EL (cell line): ENCODE results near the gene MUSK.
"Not testable (repeated sequence)": the region's sequence is repeated elsewhere in the genome, so short reads cannot be mapped to it uniquely, and the experiment has no call there.

ENCODE experiments used
- DNase-seq: peaks from one replicate; pipeline ENCODE4 v3.0.0-alpha.2; 2016

MUSK gene

DNA sequence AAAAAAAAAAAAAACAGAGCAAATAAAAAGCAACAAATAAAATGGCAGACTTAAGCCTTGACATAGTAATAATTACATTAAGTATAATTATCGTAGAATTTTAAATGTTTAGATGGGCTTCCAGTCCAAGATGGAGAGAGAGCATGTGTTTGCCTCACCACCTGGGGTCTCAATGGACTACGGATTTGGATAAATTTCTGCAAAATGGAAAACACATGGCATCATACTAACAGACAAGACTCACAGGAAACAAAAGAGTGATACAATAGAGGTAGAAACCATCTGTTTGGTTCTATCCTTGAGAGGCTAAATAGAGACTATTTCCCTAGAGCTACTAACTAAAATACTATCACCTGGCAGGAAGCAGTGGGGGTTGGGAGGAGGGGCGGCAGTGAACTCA, 144.3 kb downstream of the MUSK start:
- DNase-seq: no peak

DNA sequence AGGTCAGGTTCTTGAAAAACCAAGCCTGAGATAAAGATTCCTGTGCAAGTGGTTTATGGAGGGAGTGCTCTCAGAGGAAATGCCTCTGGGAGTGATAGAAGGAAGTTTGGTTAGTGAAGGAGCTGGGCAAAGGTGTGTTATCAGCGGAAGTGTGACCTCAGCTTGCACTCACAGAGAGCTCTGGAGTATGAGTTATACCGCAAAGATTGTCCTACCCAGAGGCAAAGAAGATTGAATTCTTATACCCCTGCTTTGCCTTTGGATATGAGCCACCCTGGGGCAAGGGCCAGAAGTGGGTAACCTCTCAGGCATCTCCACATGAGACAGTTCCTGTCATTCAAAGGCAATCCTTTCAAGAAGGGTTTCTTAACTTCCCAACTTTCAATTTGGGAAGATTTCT, 145.6 kb downstream of the MUSK start:
- DNase-seq: peak; percentile 83

DNA sequence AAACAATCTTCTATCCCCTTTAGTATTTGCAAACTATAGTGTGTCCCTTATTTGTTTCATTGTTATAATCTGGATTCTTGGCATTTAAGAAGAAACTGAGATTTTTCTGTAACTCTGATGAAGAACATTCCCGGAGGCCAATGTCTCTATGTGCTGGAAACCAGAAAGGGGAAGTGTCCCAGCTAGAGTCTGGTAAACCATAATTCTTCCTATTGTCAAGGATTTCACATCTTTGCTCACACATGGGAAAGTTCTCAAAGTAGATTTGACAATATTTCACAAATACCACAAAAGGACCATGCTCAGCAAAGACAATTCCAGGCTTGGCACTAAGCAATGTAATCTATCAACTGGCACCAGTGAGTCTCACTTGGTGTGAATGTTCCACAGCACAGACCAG, 146.8 kb downstream of the MUSK start:
- DNase-seq: no peak

DNA sequence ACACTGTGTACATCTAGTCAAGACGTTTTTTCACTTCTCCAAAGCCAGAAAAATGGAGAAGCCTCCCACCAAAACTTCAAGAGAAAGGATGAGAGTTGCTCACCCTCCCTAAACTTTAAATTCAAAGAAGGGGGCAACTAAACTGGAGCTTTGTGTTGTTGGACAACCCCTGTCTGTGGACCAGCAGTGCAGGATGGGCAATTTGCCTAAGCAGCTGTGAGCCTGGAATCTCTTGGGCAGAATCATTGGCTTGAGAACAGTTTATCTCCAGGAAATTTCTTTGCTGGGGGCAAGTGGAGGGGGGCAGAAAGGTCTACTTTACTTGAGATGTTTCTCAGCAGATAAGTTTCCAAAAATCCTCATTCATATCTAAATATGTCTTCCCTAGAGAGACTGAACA, 151.8 kb downstream of the MUSK start:
- DNase-seq: no peak

DNA sequence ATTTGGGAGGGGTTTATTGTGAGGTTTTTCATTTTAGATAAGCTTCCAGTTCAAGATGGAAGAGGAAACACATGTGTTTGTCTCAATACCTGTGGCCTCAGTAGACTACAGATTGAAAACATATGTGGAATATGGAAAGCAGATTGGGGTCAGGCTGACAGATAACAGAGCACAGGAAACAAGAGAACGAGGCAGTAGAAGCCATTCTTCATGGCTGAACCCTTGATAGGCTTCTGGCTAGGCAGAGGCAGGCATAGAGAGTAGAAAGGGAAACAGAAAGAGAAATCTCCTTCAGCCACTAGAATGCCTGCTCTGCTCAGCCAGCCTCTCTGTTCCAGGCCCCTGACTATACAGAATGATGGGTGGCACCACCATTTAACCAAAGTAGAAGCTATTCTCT, 152.5 kb downstream of the MUSK start:
- no peak for DNase-seq

DNA sequence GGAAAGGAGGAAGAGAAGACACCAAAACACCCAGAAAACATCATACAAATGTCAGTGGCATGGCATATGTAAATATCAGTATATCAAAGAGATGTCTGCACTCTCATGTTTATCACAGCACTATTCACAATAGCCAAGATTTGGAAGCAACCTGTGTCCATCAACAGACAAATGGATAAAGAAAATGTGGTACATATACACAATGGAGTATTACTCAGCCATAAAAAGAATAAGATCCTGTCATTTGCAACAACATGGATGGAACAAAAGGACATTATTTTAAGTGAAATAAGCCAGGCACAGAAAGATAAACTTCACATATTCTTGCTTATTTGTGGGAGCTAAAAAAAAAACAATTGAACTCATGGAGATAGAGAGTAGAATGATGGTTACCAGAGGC, 156.5 kb downstream of the MUSK start:
- DNase-seq: not testable (repeated sequence)

DNA sequence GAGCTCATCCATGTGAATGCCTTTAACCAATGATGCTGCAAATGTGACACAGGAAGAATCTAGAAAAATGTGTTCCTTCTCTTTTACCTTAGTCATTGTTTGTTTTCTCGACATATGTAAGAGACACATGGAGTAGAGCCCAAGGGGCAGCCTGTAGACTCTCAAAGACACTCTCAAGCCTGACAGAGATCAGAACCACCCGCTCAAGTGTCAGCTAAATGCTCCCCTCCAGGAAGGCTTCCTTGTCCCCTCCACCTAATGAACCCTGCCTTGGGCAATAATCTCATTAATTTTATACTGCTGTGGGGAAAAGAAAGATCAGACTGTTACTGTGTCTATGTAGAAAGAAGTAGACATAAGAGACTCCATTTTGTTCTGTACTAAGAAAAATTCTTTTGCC, 157.4 kb downstream of the MUSK start:
- no peak for DNase-seq

DNA sequence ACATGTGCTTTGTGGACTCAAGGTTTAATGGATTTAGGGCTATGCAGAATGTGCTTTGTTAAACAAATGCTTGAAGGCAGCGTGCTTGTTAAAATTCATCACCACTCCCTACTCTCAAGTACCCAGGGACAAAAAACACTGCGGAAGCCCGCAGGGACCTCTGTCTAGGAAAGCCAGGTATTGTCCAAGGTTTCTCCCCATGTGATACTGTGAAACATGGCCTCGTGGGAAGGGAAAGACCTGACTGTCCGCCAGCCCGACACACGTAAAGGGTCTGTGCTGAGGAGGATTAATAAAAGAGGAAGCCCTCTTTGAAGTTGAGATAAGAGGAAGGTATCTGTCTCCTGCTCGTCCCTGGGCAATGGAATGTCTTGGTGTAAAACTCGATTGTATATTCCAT, 157.8 kb downstream of the MUSK start:
- DNase-seq: not testable (repeated sequence)

DNA sequence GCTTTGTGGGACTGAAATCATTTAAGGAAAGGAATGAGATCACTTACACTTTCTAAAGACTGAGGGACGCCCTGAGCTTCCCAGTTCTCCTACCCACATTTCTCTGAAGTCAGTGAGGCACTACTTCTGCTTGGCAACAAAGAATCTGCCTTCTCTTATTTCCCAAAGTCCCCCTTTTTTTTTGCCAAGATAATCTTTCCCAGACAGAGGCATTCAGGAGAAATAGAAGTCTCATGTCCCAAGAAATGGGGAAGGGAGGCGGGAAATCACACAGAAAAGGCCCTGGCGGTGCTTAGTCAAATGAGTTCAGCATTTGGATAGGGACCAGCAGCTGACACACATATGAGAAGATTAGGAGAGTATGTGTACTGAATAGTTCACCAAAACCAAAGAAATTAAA, 159.7 kb downstream of the MUSK start:
- DNase-seq: peak; percentile 23

DNA sequence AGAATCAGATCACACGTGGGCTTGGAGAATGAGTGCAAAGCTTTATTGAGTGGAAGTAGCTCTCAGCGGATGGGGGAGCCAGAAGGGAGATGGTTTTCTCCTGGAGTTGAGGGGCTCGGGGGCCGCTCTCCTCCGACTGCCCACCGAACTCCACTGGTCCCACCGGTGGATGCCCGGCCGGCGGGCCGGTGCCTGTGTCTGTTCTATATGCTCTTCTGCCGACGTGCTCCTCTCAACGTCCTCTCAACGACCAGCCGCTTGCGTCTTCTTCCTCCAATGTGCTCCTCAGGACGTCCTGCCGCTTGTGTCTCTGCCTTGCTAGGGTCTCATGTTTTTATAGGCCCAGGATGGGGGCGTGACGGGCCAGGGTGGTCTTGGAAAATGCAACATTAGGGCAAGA, 161.9 kb downstream of the MUSK start:
- no peak for DNase-seq

DNA sequence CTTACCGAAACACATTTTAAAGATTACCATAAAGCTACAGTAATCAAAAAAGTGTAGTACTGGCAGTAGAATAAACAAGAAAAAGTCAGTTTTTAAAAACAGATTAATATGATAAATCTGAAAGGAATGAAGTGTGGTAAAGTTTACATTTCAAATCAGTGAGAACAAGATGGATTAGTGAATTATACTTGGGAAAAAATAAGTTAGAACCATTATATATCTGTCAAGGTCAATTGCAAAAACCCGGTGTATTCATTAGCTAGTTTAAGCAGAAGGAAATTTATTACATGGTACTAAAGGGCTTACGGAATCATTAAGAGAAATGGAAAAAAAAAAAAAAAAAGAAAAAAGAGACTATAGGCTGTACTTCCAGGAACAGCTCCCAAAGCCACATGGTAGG, 164.3 kb downstream of the MUSK start:
- DNase-seq: peak; percentile 28

DNA sequence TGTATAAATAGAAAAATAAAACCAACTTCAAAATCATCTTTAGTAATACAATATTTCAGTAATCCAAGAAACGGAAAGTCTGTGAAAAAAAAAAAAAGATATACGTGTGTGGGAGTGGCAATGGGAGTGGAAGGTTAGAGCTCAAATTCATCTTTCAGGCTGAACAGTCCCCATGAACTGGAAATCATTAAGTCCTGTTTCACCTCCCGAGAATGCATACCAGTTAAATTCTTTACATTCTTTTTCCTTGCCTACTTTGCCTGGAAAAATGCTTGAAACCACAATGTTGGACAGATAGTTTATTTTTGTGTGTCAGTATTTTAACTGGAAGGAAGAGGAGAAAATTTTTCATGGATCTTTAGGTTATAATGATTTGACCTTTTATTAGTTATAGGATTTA, 166.8 kb downstream of the MUSK start:
- peak; percentile 97 for DNase-seq

DNA sequence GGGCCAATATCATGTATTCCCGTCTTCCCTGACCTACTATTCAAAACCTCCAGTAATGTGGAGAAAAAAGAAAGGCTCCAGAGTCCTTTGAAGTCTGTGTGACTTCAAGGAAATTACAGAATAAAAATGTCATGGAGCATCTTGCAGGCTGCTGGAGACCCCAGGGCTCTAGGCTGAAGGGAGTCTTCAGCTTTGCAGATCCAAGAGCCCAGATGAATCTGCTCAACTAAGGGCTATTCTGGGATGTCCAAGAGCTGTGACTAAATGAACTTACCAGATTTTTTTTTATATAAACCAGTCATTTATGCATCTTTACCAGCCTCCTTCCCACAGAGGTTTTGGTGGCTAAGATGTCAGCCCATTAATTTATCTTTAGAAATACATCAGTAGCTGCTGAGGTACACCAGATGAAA, 167.3 kb downstream of the MUSK start:
- peak; percentile 62 for DNase-seq

DNA sequence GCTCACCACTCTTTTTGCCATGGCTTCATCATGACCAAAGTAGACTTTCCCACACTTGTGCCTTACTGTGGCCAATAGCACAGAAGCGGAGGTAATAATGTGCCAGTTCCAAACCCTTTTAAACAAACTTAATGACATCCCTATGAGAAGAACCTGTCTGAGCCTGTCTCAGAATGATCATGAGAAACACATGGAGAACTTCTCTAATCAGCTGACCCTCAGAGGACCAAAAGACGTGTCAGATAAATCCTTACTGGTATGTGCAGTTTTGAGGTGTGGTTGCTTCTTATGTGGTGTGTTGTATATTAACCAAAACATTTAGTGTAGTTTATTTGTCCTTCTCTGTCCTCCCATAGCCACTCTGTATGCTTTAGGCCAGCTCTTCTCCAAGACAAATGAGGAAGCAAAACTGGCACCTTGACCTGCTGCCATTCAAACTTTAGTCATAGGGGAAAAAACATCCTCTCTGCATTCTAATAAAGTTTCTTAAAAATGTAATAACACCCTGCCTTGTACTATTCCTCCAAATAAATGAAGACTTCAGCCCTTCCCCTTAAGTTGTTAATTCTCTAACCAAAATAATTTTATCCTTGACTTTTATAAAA, 168.9 kb downstream of the MUSK start:
- DNase-seq: no peak

DNA sequence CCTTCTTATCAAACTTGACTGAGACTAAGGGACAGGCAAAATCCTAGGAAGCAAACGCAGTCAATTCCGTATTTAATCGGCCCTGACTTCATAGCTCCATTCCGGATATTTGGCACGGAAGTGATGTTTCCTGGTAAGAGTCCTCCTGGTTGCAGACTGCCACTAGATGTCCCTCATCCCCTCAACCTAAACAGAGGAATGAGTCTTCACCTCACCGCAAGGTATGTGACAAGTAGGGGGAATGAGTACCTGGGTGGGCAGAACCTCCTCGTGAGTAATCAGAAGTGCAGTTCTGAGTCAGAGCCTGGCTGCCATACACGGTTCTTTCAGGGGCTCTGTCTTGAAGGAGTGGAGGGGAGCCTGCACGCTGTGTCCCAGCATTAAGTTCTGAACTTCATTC, 173.6 kb downstream of the MUSK start:
- peak; percentile 21 for DNase-seq

DNA sequence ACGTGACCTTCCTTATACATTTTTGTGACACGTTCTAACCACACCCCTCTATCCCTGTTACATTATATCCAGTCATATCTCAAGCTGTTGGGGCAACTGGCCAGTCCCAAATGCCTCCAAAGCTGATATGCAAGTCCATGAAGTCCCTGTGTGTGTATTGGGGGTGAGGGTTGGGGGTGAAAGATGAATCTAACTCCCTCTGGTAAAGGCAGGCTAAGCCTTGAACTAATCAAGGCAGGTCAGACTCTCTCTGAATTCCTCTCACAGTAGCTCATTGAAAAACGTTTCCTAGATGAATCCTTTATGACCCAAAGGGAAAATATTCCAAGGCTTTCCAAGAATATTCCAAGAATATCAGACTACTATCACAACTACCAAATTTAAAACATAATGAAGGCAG, 174.4 kb downstream of the MUSK start:
- DNase-seq: peak; percentile 63

DNA sequence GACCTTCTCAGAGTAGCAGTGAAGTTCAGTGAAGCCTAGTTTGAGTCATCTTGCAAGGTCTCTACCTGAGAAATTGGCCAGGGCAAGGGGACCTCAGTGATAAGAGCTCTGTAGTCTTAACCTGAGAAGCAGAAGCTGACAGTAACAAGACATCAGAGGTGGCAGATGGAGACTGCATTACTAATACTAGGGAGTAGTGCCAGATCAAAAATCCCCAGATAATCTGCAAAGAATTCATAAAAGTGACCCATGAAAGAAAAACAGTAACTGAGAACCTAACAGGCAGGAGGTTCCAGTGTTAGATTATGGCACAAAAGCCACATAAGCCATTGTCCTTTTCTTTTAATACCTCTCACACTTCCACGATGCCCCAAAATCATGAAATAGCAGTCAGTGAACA, 175.5 kb downstream of the MUSK start:
- peak; percentile 32 for DNase-seq

DNA sequence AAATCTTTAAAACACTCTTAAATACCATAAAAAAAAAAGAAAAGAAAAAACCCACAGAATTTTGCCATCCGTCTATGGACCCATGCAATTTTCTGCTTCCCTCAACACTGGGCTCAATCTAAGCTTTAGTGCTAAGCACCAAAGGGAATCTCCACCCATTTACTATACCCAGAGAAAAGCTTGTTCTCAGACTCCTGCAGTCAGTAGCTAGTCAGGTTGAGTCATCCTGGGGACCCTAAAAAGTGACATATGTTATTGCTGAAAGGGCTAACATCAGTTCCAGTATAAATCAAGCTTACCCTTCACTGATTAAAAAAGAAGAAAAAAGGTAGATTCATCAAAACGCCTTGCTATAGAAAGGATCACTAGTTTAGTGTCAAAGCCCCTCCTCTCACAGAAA, 177.6 kb downstream of the MUSK start:
- peak; percentile 23 for DNase-seq

DNA sequence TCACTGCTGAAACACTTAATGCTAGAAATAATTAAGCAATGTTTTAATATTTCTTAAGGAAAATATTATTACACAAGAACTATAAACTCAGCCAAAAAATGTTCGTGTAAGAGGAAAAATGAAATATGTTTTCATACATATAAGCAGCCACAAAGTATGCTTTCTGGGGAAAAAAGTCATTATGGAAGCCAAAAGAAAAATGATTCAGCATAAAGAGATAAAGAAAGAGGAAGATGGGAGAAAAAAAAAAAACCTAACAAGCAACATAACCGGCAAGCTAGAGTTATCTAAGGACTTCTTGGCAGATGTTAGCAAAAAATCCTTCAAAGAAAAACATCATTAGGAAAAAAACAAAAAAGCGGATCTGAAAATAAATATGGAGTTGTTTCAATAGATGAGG, 179.1 kb downstream of the MUSK start:
- DNase-seq: peak; percentile 18

DNA sequence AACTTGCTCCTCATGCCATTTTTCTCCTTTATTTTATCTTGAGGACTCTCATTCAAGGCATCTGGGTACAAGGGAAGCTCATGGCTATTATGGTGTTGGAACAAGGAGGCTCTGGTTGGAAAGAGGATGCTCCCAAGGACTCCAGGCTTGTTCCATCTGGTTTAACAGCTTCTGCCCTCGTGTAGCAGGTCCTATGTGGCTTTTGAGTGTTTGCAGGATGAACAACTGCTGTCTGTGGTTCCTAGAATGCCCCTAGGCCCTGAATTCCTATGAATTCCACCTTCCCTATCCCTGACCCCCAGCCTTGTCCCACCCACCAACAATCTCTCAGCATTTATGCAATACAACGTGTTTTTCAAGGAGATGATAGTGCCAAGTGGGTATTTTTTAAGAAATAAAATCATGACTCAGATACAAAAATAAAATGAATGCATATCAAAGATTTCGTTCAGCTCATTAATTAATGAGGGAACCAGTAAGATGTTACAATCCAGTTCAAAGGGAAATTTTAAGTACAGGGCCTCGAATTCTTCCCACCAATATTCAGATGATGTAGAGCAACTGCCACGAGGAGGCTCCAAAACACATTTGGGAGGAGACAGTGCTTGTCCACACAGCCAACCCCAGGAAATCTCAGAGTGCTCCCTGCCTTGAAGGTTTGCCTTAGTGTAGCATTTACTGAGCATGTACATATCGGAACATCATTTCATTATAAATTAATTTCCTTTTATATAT, 182.0 kb downstream of the MUSK start:
- peak; percentile 39 for DNase-seq
